Activated naive CD8-positive, alpha-beta T cell treated with anti-CD3 and anti-CD28 coated beads for 36 hours (primary cell): ENCODE data around the gene TMED3. TPM values are rescaled to one million over a fixed set of nuclear protein-coding genes. Genes with fewer than 3 reads are reported as not detected.

Experiments
- DNase-seq: peaks from one replicate; pipeline ENCODE4 v3.0.0; 2021
- H3K27ac Mint-ChIP-seq: one replicate; pipeline ENCODE4 v1.8.0; 2022; ENCODE audit warnings: mild to moderate bottlenecking, moderate library complexity, mixed read lengths
- H3K27me3 Mint-ChIP-seq: one replicate; pipeline ENCODE4 v1.8.0; 2022; ENCODE audit warnings: mild to moderate bottlenecking, mixed read lengths
- H3K36me3 Mint-ChIP-seq: one replicate; pipeline ENCODE4 v1.8.0; 2021; ENCODE audit warnings: mild to moderate bottlenecking, mixed read lengths
- H3K4me1 Mint-ChIP-seq: one replicate; pipeline ENCODE4 v1.8.0; 2021; ENCODE audit warnings: mixed read lengths
- H3K4me3 Mint-ChIP-seq: one replicate; pipeline ENCODE4 v1.8.0; 2022; ENCODE audit warnings: mild to moderate bottlenecking, moderate library complexity, mixed read lengths
- H3K9me3 Mint-ChIP-seq: one replicate; pipeline ENCODE4 v1.8.0; 2022; ENCODE audit warnings: mixed read lengths
- total RNA-seq, 2 experiments: library from RNA; stranded (reverse); gene quantifications; one replicate each; pipeline ENCODE4 v1.2.3, GENCODE V29; 2021

The TMED3 gene
- total RNA-seq, 2 experiments from 2014 or later: 43.7 to 47.4 TPM

DNA sequence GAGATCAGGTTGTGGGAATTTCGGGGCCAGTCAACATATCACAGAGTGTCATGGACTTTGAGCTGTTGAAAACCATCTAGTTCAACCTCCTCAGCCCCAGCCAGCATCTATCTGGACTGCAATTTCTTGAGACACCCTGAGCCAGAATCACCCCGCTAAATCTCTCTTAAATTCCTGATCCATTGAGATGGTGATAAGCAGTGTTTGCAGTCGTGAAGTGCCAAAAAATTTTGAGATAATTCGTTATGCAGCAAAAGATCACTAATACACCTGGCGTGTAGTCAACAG is 29.3 kb downstream of the TMED3 start:
- Mint-ChIP-seq H3K27me3 (no peaks in the 10 kb centered on the region), H3K4me3 (no peak overlapping the region), H3K9me3 (no peaks in the 10 kb centered on the region), H3K4me1 (no peaks in the 10 kb centered on the region), H3K36me3 (peaks cover under 1% of the 10 kb centered on the region), H3K27ac (no peak overlapping the region)
- no peak for DNase-seq

GRCh38 chr15:79341396-79341795 is 30.5 kb downstream of the TMED3 start:
- Mint-ChIP-seq H3K36me3 (peaks cover 2% of the 10 kb centered on the region), H3K4me1 (no peaks in the 10 kb centered on the region), H3K4me3 (no peak overlapping the region), H3K9me3 (no peaks in the 10 kb centered on the region), H3K27me3 (no peaks in the 10 kb centered on the region), H3K27ac (no peak overlapping the region)
- DNase-seq: no peak

- H3K4me1 Mint-ChIP-seq: no peaks in the 10 kb centered on the region
- no peak for DNase-seq
- no peak overlapping the region for H3K27ac Mint-ChIP-seq
- H3K4me3 Mint-ChIP-seq: no peak overlapping the region
- no peaks in the 10 kb centered on the region for H3K9me3 Mint-ChIP-seq
- H3K27me3 Mint-ChIP-seq: no peaks in the 10 kb centered on the region
- H3K36me3 Mint-ChIP-seq: peaks cover 5% of the 10 kb centered on the region
Measured at GRCh38 chr15:79349525-79349924, 38.6 kb downstream of the TMED3 start.

DNA sequence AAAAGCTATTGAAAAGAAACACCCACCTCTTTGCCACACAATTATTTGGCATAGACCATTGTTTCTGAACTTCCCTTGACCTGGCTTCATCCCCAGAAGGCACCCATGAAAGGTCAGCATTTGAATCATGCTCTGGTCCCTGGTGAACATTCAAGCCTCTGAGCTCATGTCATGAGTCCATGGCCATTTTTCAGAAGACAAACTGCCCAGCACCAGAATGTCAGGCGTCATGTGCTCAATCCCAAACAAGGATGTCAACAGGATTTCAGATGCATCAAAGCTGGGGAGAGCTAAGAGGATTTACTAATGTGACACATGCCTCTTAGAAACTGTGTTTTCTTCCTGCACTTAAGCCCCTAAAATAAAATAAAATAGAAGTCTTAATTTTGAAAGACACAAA is 41.3 kb downstream of the TMED3 start:
- H3K4me3 Mint-ChIP-seq: no peak overlapping the region
- DNase-seq: no peak
- H3K27ac Mint-ChIP-seq: no peak overlapping the region
- H3K27me3 Mint-ChIP-seq: no peaks in the 10 kb centered on the region
- no peaks in the 10 kb centered on the region for H3K9me3 Mint-ChIP-seq
- no peaks in the 10 kb centered on the region for H3K4me1 Mint-ChIP-seq
- peaks cover 6% of the 10 kb centered on the region for H3K36me3 Mint-ChIP-seq

DNA sequence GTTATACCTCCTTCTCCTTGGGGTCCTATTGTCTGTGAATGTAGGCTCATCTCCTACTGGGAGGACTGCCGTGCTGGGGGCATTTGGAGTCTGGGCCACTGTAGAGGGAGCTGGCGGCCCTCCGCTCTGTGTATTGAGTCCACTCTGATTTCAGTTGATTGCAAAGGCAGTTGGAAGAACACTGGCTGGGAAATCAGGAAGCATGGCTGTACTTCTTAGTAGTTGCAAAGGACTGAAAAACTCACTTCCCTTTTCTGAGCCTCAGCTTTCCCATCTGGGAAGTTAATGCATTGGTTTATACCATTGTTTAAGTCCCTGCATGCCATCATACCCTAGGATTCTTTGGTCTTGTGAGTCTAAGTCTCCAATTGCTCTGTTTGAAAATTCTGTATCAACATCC is 46.7 kb downstream of the TMED3 start:
- Mint-ChIP-seq H3K27ac (no peak overlapping the region), H3K4me3 (no peak overlapping the region), H3K9me3 (no peaks in the 10 kb centered on the region), H3K4me1 (no peaks in the 10 kb centered on the region), H3K27me3 (no peaks in the 10 kb centered on the region), H3K36me3 (peaks cover 10% of the 10 kb centered on the region)
- DNase-seq: no peak

DNA sequence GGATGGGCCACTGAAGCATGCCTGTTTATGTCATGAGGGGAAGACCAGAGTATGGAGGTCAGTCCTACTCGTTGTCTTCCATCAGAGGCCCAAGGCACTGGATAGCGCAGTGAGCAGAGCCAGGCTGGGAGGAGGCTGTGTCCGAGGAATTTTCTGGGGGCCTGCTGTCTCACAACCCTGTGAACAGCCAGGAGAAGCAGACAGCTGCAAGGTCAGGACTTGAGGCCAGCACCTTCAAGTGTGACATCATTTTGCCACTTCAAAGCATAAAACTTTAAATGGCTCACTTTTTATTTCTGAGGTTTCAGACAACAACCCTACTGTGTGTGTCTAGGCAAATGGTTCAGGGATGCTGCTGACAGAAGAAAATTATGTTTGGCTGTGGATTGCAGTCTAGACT is 47.2 kb downstream of the TMED3 start:
- Mint-ChIP-seq H3K36me3 (peaks cover 13% of the 10 kb centered on the region), H3K27ac (no peak overlapping the region), H3K9me3 (no peaks in the 10 kb centered on the region), H3K27me3 (no peaks in the 10 kb centered on the region), H3K4me1 (no peaks in the 10 kb centered on the region), H3K4me3 (no peak overlapping the region)
- DNase-seq: no peak

DNA sequence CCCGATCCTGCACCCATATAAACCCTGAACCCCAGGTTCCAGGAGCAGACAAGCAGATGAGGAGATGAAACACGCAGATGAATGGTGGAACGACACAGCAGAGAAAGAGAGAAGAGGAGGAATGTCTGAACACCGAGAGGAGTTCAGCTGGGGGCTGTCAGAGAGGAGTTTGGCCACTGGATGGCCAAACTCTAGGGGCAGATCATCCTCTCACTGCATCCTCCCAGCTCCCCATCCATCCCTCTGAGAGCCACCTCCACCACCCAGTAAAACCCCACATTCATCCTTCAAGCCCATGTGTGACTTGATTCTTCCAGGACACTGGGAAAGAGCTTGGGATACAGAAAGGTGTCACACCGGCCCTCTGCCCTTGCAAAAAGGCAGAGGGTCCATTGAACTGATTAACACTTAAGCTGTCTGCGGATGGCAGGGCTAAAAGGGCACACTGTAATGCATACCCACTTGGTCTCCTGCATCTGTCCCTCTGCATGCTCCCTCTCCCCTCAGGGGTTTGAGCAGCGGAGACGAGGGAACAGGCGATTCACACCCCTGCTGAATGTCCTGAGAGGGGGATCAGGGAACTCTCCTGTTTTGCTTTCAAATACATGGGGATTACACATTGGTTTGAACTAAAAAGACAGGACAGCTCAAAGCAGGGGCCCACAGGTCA is 53.8 kb downstream of the TMED3 start:
- Mint-ChIP-seq H3K4me1 (no peaks in the 10 kb centered on the region), H3K36me3 (peaks cover 9% of the 10 kb centered on the region), H3K27ac (no peak overlapping the region), H3K27me3 (no peaks in the 10 kb centered on the region), H3K4me3 (no peak overlapping the region), H3K9me3 (no peaks in the 10 kb centered on the region)
- DNase-seq: no peak

DNA sequence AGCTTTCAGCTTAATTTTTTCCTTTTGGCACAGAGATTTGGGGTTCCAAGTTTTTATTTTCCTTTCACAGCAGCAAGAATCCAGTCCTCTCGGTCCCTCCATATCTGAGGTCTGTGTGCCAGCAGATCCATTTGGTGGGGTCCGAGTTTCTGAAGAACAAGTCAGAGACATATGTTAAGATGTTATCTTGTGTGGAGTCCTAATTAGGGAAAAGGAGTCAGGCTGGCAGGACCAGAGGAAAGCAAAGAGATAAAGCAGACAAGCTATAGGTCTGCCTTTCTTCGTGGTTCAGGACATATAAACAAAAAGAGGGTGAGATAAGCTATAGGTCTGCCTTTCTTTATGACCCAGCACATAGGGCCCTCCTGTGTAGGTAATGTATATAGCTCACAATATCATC is 54.9 kb downstream of the TMED3 start:
- no peak overlapping the region for H3K4me3 Mint-ChIP-seq
- no peaks in the 10 kb centered on the region for H3K4me1 Mint-ChIP-seq
- H3K27ac Mint-ChIP-seq: no peak overlapping the region

GRCh38 chr15:79366691-79367090 is 55.8 kb downstream of the TMED3 start:
- Mint-ChIP-seq H3K27me3 (no peaks in the 10 kb centered on the region), H3K9me3 (no peaks in the 10 kb centered on the region), H3K27ac (no peak overlapping the region)

More for the DNA sequence above, 54.9 kb downstream of the TMED3 start:
- Mint-ChIP-seq H3K9me3 (no peaks in the 10 kb centered on the region), H3K36me3 (peaks cover 3% of the 10 kb centered on the region), H3K27me3 (no peaks in the 10 kb centered on the region)
- no peak for DNase-seq

GRCh38 chr15:79370716-79371115 is 59.8 kb downstream of the TMED3 start:
- no peak overlapping the region for H3K27ac Mint-ChIP-seq
- no peak overlapping the region for H3K4me3 Mint-ChIP-seq
- peaks cover 4% of the 10 kb centered on the region for H3K4me1 Mint-ChIP-seq
- no peaks in the 10 kb centered on the region for H3K27me3 Mint-ChIP-seq
- H3K36me3 Mint-ChIP-seq: no peaks in the 10 kb centered on the region
- no peaks in the 10 kb centered on the region for H3K9me3 Mint-ChIP-seq
- no peak for DNase-seq

More at GRCh38 chr15:79366691-79367090, 55.8 kb downstream of the TMED3 start:
- no peaks in the 10 kb centered on the region for H3K4me1 Mint-ChIP-seq
- H3K36me3 Mint-ChIP-seq: peaks cover 3% of the 10 kb centered on the region
- no peak overlapping the region for H3K4me3 Mint-ChIP-seq
- no peak for DNase-seq

DNA sequence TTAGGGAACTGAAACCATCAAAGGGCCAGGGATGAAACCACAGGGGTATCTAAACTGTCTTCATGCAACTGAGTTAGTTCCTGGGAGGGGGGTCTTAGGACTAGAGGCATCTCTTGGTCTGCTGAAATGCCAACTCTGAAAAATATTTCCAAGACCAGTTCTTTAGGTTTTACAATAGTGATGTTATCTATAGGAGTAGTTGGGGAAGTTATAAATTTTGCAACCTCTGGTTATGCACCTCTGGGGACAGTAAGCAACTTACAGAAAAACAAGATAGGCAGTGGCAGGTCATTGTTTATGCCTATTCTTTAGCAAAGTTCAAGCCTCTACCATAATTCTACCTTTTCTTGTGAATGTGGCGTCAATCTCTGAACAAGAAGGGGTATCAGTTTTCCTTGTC is 60.7 kb downstream of the TMED3 start:
- Mint-ChIP-seq H3K36me3 (no peaks in the 10 kb centered on the region), H3K4me1 (peaks cover 4% of the 10 kb centered on the region), H3K9me3 (no peaks in the 10 kb centered on the region), H3K27ac (no peak overlapping the region), H3K4me3 (no peak overlapping the region), H3K27me3 (no peaks in the 10 kb centered on the region)
- DNase-seq: no peak

DNA sequence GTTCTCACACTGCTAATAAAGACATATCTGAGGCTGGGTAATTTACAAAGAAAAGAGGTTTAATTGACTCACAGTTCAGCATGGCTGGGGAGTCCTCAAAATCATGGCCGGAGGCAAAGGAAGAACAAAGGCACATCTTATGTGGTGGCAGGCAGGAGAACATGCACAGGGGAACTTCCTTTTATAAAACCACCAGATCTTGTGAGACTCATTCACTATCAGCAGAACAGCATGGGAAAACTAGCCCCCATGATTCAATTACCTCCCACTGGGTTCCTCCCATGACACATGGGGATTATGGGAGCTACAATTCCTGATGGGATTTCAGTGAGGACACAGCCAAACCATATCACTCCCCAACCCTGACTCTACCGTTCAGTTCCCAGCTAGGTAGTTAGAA is 61.5 kb downstream of the TMED3 start:
- H3K27me3 Mint-ChIP-seq: no peaks in the 10 kb centered on the region
- H3K4me1 Mint-ChIP-seq: peaks cover 4% of the 10 kb centered on the region
- no peaks in the 10 kb centered on the region for H3K36me3 Mint-ChIP-seq
- H3K27ac Mint-ChIP-seq: no peak overlapping the region
- no peaks in the 10 kb centered on the region for H3K9me3 Mint-ChIP-seq
- no peak overlapping the region for H3K4me3 Mint-ChIP-seq
- no peak for DNase-seq

Other genes with a start within 250 kb of the TMED3 start
- gene RASGRF1, start 220.3 kb upstream of the TMED3 start, total RNA-seq: not detected
- not detected for gene ANKRD34C, start 28.4 kb upstream of the TMED3 start, total RNA-seq
- gene MINAR1, start 121.2 kb downstream of the TMED3 start, total RNA-seq: under 1 TPM; 0.33 to 0.46 TPM